ENCODE measurements around the gene RTN1. TPM values are rescaled to one million over a fixed set of nuclear protein-coding genes. Genes with fewer than 3 reads are reported as not detected.

RTN1 gene
- total and polyA plus RNA-seq, 2 of the 8 experiments (the other 6 are each of a cell fraction or from before 2014, with no cell fraction given) = 2.8 to 4.9 TPM

GRCh38 chr14:59847711-59848110 is 22.9 kb downstream of the RTN1 start:
- ChIA-PET CTCF (ENCODE audit: partially characterized antibody) (no interaction called here), POLR2A (ENCODE audit: partially characterized antibody) (no interaction called here)
- Histone ChIP-seq H3K23me2 (ENCODE audit: low read depth, low read length) (no peaks in the 10 kb centered on the region), H2BK15ac (ENCODE audit: low read length) (no peak overlapping the region), H4K5ac (ENCODE audit: insufficient read length, low read depth, low read length) (no peak overlapping the region), H2BK20ac (ENCODE audit: low read length) (no peak overlapping the region), H2BK12ac (ENCODE audit: low read depth, low read length) (no peak overlapping the region), H3K4ac (replicated peaks; ENCODE audit: insufficient read length, low read depth, low read length) (no peak overlapping the region), H4K8ac (ENCODE audit: extremely low read depth, insufficient read depth, low read length) (no peak overlapping the region), H2AFZ (ENCODE audit: low read length) (no peak overlapping the region), H3K9ac (replicated peaks in 1 of 4; ENCODE audit: extremely low read depth in 1 of 4, low read depth in 3 of 4, low read length in 3 of 4) (no peak overlapping the region), H3K56ac (replicated peaks; ENCODE audit: insufficient read length, low read depth, low read length) (no peak overlapping the region), H4K20me1 (replicated peaks in 1 of 2; ENCODE audit: control insufficient read depth in 1 of 2, insufficient read depth in 2 of 2, low read length in 2 of 2) (no peaks in the 10 kb centered on the region), H3K79me2 (ENCODE audit: control insufficient read depth in 1 of 2, insufficient read depth in 2 of 2, low read length in 2 of 2) (no peaks in the 10 kb centered on the region), H2BK5ac (ENCODE audit: low read depth, low read length) (no peak overlapping the region), H3K23ac (ENCODE audit: insufficient read length) (no peak overlapping the region), H3K4me1 (replicated peaks in 1 of 4; ENCODE audit: control insufficient read depth in 3 of 4, insufficient read depth in 4 of 4, low read length in 3 of 4) (no peaks in the 10 kb centered on the region), H3K18ac (ENCODE audit: extremely low read depth, low read length) (no peak overlapping the region), H3K4me2 (ENCODE audit: insufficient read depth in 1 of 2, low read depth in 2 of 2, low read length in 2 of 2) (no peak overlapping the region), H3K27ac (ENCODE audit: low read depth, low read length) (no peak overlapping the region), H3K36me3 (ENCODE audit: control insufficient read depth in 2 of 4, insufficient read depth in 4 of 4, low read length in 3 of 4) (no peaks in the 10 kb centered on the region), H2AK5ac (ENCODE audit: low read depth, low read length) (no peak overlapping the region), H4K91ac (replicated peaks; ENCODE audit: insufficient read length, low read length) (no peak overlapping the region), H3K79me1 (ENCODE audit: low read depth, low read length) (no peaks in the 10 kb centered on the region), H3K14ac (ENCODE audit: insufficient read length) (no peak overlapping the region), H2BK120ac (replicated peaks; ENCODE audit: low read depth, low read length) (no peak overlapping the region), H3K27me3 (replicated peaks in 1 of 4; ENCODE audit: control insufficient read depth in 3 of 4, extremely low read depth in 1 of 4, insufficient read depth in 3 of 4, low read length in 3 of 4) (no peaks in the 10 kb centered on the region), H3K4me3 (ENCODE audit: extremely low read depth in 1 of 4, insufficient read depth in 2 of 4, low read depth in 3 of 4, low read length in 4 of 4) (no peak overlapping the region), H3K9me3 (ENCODE audit: insufficient read depth in 2 of 2, low read depth in 1 of 2, low read length in 1 of 2) (no peaks in the 10 kb centered on the region)
- DNase-seq (ENCODE audit: low read depth in 1 of 2, low spot score in 2 of 2) = no peak
- TF ChIP-seq TAF7 (optimal IDR thresholded peaks at IDR 0.05; ENCODE audit: borderline replicate concordance, low read depth, low read length) (no peak), SRF (IDR thresholded peaks at IDR 0.05; ENCODE audit: low read depth, low read length) (no peak), POLR2AphosphoS5 (IDR thresholded peaks at IDR 0.05; ENCODE audit: low read depth, low read length) (no peak), TBP (IDR thresholded peaks at IDR 0.05; ENCODE audit: low read depth, low read length) (no peak)
- 59% methylated on average over 3 of the region's 3 CpGs; no CpG with 5 or more reads in 1 of the 2 experiments for WGBS, 2 experiments (ENCODE audit: extremely low coverage in 1 of 2, insufficient coverage in 1 of 2, insufficient read length in 1 of 2, insufficient replicate concordance in 2 of 2, low coverage in 1 of 2, low lambda C conversion rate in 2 of 2, missing lambda C conversion rate in 1 of 2)
- FAIRE-seq = no peak

Data from H1 (cell line).